ENCODE data around the gene CPSF4L.
"Not testable (repeated sequence)": the region's sequence is repeated elsewhere in the genome, so short reads cannot be mapped to it uniquely, and the experiment has no call there.

The CPSF4L gene, protein sequence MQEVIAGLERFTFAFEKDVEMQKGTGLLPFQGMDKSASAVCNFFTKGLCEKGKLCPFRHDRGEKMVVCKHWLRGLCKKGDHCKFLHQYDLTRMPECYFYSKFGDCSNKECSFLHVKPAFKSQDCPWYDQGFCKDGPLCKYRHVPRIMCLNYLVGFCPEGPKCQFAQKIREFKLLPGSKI

DNA sequence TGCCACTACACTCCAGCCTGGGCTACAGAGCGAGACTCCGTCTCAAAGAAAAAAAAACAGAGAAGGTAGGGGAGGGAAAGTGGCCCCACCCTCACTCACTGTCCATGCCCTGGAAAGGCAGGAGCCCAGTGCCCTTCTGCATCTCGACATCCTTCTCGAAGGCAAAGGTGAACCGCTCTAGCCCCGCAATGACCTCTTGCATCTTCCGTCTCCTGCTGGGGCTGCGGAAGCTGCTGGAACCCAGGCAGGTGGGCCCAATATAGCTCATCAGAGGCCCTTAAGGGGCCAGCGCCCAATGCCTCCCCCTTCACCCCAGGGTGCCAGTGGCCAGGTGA lies at the start of gene CPSF4L:
Gene CPSF4L, minus strand, starts transcription at position 264 of the 335 bp plus-strand sequence. Its CDS starts 62 bp downstream, at position 202.
- DNase-seq (ENCODE audit: low read depth): no peak

DNA sequence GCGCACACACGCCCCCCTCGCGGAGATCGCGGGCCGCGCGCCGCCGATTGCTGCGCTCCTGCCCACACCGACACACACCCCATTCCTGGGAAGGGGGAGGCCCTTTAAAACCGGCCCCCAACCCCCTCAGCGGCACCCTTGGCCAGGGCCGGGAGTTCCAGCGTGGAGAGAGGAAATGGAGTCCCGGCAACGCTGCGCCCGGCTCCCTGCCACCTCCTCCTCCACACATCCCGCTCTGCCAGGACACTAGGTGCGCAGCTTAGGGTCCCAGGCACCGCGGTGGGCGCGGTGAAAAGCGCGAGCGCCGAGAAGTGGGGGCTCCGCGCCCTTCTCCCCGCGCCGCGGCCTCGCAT lies 49.7 kb upstream of the CPSF4L start:
- no peak for DNase-seq (ENCODE audit: low read depth)

DNA sequence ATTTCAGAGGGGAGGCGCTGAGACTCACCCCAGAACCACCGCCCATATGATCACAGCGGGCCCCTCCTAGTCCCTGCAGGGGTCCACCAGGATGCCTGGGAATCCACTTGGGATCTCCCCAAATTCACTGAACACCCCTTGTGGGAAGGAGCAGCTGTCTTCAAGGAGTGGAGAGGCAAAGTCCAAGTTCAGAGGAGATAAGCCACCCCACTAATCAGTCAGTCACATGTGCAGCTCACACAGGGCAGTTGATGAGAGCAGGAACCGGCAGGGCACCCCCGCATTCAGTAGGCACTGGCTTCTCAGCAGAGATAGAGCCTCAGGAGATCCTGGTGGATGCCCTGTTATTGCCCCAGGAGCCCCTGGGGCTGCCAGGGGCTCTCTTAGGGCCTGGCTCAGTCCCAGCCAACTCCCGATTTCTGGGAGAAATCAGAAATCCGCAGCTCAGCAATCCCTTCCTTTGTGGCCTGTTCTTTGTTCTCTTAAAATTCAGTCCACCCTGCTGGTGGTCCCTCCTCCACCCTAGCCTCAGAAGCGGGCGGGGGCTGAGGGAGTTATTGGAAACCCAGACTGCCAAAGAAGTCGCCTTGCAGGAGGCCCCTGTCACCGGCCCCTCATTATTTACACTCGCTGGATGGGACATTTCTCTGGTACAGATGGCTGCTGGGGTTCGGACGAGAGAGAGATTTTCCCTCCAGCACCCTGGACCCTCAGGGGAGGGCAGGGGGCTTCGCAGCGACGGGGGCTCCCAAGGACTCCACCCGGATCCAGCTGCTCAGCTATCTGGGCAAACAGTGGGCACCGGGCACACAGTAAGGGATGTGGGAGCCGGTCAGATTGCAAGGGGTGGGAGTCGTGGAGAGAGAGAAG lies 48.3 kb upstream of the CPSF4L start:
- DNase-seq (ENCODE audit: low read depth): no peak

DNA sequence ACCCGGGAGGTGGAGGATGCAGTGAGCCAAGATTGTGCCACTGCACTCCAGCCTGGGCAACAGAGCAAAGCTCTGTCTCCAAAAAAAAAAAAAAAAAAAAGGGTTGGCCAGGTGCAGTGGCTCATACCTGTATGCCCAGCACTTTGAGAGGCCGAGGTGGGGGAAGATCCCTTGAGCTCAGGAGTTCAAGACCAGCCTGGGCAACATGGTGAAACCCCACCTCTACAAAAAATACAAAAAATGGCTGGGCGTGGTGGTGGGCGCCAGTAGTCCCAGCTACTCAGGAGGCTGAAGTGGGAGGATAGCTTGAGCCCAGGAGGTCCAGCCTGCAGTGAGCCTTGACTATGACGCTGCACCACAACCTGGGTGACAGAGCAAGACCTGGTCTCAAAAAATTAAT lies 47.3 kb upstream of the CPSF4L start:
- DNase-seq (ENCODE audit: low read depth): not testable (repeated sequence)

DNA sequence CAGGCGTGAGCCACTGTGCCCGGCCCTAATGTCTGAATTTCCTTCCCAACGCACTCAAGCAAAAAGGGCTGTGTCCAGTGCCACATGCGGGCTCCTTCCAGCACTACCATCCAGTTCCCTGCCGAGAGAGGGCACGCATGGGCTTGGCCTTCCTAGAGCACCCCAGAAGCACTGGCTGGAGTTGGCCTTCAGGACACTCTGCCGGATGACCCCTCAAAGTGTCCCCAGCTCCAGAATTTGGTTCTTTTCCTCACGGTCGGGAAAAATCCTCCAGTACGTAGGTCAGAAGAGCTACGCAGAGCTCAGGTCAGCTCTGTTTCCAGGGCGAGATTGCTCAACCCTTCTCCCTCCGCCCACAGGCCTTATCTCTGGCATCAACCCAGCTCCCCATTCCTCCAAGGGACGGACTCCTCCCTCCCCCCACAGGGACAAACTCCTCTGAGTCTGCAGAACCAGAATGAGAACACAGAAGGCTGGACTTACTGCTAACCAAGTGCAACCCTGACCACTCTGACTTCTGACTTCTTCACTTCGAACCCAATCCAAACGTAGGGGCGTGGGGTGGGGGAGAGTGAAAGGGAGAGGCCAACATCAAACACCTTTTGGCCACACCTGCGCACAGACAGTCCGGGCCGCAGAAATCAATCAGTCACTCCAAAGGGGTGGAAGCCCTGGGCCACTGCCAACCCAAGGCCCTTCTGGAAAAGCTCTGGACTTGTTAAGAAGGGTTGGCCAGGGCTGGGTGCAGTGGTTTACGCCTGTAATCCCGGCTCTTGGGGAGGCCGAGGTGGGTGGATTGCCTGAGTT lies 46.5 kb upstream of the CPSF4L start:
- DNase-seq (ENCODE audit: low read depth): no peak

DNA sequence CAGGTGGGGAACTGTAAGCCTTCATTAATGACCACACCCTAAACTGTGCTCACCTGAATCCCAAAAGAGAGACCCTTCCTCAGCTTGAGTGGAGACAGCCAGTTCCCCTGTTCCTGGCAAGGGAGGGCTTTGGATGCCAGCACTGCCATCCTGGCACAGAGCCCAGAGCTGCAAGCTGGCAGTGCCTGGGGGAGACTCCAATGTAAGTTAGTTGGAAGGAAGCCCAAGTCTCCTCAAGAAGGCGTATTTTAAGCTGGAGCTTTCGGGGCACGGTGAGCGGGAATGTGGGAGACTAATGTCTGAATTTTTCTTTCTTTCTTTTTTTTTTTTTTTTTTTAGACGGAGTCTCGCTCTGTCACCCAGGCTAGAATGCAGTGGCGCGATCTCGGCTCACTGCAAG lies 45.5 kb upstream of the CPSF4L start:
- no peak for DNase-seq (ENCODE audit: low read depth)

DNA sequence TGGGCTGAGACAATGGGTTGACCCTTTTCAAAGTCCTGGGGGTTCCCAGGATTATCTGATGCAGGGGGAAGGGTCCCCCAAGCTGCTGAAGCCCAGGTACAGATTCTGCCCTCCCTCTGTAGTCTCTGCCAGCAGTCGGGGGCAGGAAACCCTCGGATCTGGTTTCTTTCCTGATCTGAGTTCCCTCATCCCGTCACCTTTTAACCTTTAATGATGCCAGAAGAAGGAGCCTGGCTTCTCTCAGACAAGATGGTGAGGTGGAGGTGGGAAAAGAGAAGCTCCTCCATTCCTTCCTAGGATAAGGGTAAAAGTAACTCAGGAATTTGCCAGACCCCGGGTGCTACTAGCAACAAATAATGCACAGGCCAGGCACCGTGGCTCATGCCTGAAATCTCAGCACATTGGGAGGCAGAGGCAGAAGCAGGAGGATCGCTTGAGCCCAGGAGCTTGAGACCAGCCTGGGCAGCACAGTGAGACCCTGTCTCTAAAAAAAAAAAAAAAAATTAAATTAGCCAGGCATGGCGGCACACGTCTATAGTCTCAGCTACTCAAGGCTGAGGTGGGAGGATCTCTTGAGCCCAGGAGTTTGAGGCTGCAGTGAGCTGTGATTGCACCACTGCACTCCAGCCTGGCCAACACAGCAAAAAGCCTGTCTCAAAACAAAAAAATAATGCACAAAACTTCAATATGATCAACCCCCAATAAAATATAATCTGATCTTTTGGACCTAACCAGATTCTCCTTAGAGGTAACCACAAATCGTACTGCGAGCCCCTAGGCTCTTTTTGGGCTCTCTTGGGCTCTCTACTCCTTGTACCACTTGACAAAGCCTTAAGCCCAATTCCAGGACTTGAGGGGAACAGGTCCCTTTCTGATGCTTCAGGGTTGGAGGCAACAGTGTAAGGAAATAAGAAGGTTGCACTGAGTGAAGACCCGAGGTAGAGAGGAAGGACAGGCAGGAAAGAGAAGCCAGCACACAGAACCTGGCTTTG lies 44.5 kb upstream of the CPSF4L start:
- DNase-seq (ENCODE audit: low read depth): no peak

DNA sequence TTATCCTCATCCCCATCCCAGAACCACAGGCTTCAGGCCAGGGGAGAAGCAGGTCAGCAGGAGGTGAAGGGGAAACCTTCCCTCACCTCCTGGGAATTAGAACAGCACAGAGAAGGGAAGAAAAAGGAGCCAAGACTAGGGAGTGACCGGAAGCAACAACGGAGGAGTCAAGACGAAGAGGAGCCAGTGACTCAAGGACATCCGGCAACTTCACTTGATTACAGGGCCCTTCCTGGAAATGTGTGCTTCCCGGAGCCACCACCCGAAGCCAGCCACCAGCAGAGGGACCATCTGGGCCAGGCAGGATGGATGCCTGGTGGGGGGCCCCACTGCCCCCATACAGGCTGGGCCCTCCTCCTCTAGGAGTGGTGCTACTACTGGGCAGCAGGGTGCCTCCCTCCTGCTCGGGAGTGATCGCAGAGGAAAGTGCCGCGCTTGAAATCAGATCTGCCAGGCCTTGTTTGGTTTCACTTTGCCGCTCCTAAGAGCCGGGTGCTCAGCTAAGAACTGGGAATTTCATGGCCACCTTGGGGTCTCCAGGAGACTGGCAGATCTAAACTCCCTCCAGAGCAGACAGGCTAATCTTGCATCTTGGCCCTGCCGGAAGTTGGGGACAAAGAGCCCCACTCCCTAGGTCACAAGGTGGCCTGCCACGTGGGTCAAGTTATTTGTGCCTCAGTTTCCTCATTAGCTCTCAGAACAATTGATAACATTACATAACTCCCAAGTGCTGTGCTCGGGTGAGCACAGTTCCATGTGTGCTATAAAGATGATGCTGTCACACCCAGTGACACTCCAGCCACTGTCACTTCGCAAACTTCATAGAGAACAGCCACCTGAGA lies 43.5 kb upstream of the CPSF4L start:
- no peak for DNase-seq (ENCODE audit: low read depth)

DNA sequence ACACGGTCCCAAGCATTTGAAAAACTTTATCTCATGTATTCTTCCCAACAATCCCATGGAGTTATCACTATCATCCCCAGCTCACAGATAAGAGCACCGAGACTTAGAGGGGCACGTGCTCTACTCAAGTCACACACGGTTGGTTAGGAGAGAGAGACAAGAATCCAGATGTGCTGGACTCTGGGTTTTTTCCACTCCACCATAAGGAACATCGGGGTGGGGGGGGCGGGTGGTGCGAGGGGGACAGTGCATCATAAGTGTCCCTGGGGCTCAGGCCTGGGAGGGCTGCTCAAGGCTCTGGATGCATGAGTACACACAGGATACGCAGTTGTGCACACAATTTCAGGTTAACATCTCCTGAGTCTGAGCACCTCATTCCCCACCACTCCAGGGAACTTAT lies 42.8 kb upstream of the CPSF4L start:
- no peak for DNase-seq (ENCODE audit: low read depth)

DNA sequence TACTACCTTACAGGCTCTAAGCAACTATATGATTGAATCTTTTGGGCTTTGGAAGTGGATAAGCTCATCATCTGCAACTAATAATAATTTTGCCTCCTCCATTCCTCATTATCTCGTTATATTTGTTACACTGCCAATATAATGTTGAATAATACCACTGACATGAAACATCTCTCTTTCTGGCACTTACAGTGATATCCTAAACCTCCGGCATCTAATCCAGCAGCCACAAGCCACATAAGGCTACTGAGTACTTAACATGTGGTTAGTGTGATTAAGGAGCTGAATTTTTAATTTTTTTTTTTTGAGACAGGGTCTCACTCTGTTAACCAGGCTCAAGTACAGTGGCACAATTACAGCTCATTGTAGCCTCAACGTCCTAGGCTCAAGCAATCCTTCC lies 40.5 kb upstream of the CPSF4L start:
- no peak for DNase-seq (ENCODE audit: low read depth)

DNA sequence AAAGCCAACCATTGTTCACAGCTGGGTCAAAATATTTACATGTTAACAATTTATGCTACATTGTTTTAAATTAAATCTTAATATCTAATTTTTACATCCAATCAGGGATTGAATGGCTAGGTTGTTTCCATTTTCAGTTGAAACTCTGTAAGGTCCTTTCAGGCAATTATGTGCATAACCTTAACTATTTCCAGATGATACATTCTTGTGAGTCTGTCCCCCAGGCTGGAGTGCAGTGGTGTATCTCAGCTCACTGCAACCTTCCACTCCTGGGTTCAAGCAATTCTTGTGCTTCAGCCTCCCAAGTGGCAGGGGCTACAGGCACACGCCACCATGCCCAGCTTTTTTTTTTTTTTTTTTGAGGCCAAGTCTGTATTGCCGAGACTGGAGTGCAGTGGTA lies 39.7 kb upstream of the CPSF4L start:
- DNase-seq (ENCODE audit: low read depth): no peak

DNA sequence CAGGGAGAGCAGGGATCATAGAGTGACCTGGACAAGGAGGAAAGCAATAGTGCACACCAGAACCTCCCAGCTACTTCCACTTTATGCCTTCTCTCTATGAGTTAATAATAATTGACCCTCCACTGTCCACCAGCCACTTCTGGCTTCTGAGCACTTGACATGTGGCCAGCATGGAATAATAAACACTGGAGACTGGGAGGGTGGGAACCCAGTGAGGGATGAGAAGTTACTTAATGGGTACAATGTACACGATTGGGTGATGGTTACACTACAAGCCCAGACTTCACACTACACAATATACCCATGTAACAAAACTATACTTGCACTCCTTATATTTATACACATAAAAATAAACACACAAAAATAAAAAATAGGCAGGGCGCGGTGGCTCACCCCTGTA lies 38.7 kb upstream of the CPSF4L start:
- DNase-seq (ENCODE audit: low read depth): no peak

DNA sequence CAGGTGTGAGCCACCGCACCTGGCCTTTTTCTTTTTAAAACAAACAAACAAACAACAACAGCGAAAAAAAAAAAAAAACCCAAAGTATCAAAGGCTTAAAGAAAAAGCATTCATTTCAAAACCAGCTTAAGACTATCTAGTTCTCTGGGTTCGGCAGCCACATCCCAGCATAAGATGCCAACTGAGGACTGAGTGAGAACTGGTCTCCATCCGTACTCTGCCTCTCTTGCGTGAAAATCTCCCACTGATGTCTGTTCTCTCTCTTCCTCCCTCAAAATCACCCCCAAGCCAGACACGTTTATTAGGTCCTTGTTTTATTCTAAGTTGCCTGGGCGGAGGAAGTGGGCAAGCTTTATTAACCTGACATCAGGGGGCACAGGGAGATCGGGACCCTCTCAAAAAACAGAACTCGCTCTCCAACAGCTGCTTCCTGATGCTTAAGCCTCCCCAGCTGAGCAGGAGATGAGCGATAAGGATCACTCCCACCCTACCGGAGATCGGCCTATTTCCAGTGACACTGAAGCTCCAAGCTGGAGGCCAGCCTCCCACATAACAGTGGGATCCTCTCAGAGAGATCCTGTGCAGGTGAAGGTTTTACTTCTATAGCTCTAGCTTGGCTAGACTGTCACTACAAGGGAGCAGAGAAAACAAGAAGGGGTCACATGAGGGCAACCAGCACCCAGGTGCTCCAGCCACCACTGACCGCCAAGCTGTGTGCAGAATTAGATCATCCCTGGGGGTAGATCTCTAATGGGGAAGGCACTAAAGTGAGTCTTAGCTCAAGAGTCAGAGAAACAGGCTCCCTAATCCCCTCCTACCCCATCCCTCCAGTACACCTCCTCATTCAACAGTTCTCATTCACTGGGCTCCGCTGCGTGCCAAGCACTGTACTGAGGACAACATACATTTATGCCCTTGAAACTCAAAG lies 36.5 kb upstream of the CPSF4L start:
- no peak for DNase-seq (ENCODE audit: low read depth)

DNA sequence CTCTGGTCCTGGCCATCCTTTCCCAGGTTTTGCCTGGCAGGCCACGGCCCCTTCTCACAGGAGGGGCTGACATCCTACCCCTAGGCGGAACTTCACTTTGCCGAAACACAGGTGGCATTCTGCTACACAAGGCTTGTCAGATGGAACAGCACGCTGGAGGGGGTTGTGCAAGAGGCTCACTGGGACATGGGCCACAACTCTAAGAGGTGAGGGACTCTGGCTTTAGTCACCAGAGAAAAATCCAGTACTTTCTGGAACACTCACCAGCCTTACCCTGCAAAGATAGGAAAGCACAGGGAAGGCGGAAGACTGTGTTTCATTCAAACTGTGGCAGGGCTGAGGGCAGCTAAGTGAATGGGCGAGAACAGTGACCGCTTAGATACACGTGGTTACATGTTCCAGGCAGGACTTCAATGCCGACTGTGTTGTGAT lies 31.8 kb upstream of the CPSF4L start:
- DNase-seq (ENCODE audit: low read depth): no peak

DNA sequence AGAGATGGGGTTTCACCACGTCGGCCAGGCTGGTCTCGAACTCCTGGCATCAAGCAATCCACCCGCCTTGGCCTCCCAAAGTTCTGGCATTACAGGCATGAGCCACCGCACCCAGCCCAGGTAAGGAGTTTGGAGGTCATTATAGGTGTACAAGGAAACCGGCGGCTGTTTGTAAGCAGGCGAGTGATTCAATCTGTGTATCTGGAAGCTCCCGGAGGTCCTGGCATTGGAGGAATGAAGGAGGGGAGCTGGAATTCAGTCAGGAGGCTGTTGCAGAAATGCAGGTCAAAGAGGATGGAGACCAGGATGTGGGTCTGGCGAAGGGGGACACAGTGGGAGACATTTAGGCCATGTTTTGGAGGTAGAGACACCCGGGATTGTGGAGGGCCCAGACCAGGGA lies 31.4 kb upstream of the CPSF4L start:
- no peak for DNase-seq (ENCODE audit: low read depth)

DNA sequence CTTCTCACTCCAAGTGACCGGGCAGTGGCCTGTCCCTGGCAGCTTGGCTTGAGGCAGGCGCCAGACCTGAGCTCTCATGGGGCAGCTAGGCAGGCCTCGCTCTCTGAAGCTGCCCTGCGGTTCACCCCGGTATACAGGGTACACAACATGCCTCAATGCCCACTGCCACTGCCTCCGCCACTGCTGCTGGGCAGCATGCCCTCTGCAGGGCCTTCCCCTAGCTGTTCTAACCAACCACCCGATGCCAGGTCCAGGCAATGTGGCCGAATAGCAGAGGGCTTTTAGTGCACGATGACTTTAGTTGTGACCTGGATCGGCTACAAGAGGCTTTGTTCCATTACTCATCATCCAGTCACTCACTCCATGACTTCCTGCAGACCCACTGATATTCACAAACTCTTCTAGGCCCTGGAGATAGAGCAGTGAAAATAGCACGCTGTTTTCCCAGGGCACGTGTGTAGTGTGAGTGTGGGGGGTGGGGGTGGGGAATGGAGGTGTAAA lies 30.4 kb upstream of the CPSF4L start:
- DNase-seq (ENCODE audit: low read depth): no peak

DNA sequence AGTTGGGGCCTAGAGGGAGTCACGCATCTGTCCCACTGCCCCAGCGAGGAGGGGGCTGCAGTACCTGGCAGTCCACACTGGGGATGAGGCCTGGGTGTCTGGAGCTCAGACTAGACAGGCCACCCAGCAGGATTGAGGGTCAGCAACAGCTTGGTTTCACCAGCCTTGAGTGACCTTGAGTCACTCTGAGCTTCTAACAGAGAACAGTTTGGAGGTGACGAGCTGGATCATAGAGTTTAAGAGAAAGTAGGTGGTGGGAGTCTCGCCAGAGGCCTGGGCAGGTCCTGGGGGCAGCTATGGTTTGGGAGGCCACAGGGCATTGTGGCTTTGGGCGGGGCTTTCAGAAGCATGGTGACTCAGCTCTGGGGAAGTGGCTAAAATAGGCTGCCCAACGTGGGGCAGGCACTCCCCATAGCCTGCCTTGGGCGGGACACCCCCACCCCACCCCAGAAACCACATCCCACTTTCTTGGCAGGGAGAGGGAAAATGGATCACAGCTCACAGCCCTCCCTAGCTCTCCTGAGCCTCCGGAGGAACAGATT lies 29.7 kb upstream of the CPSF4L start:
- DNase-seq (ENCODE audit: low read depth): no peak

DNA sequence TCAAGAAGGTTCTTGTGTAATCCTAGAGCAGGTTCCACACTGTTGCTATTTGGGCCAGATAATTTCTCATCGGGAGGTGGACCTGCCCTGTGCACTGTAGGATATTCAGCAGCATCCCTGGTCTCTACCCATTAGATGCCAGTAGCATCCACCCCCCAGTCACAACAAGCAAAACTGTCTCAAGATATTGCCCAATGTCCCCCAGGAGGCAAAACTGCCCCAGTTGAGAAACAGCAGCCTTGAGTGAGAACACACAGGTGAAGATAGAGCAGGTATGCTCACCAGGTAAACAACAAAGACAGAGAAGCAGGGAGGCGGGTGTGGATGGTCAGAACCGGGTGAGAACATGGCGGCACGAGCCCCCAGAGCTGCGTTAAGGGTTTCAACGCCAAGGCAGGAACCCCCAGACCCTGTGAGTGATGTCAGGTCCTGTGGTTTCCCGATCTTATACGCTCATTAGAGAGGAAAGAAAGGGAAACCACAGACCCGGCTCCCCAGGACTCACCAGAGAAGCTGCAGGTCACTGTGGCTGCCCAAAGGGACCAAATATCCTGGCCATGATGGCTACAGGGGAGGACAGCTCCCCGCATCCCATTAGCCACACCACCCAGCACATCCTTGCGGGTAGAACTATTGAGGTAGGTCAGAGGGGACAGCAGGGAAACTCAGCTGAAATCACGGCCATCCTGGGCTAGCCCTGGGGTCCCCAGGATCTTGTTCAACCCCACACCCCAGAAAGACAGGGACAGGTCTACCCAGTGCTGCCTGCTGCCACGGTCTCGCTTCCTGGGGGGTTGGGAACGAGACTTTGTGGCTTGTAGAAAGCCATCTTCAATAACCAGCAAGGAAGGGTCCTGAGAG lies 28.9 kb upstream of the CPSF4L start:
- DNase-seq (ENCODE audit: low read depth): no peak

Measured in activated T-cell treated with anti-CD3 and anti-CD28 coated beads for 24 hours (primary cell).